Stimulated activated CD8-positive, alpha-beta memory T cell treated with anti-CD3 and anti-CD28 coated beads, Interleukin-12 subunit alpha, Interleukin-12 subunit beta, amount 100 ng/mL, for 4 hours (primary cell): Measurements from ENCODE around the gene CECR2.

ENCODE experiments used
- DNase-seq: peaks from one replicate; pipeline ENCODE4 v3.0.0-alpha.2; 2020; ENCODE audit warnings: low read depth

Gene CECR2

DNA sequence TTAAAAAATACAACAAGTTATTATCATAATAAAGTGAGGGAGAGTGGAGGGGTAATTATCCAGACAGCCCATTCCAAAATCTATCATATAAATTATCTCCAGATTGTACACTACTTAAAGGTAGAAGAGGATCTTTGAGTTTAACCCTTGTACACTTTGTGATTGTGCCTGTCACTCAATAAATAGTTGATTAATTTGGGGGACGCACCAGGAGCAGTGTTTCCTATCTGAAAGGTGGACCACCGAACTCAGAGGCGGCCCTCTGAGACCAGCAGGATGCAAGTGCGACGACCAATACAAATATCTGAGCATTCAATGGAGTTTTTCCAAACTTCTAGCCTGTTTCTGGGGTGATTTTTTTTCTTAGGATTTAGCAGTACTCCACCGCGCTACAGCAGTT lies 1.1 kb upstream of the CECR2 start:
- DNase-seq, result no peak

GRCh38 chr22:17368554-17369438 lies 464 bp upstream of the CECR2 start:
- no peak for DNase-seq

DNA sequence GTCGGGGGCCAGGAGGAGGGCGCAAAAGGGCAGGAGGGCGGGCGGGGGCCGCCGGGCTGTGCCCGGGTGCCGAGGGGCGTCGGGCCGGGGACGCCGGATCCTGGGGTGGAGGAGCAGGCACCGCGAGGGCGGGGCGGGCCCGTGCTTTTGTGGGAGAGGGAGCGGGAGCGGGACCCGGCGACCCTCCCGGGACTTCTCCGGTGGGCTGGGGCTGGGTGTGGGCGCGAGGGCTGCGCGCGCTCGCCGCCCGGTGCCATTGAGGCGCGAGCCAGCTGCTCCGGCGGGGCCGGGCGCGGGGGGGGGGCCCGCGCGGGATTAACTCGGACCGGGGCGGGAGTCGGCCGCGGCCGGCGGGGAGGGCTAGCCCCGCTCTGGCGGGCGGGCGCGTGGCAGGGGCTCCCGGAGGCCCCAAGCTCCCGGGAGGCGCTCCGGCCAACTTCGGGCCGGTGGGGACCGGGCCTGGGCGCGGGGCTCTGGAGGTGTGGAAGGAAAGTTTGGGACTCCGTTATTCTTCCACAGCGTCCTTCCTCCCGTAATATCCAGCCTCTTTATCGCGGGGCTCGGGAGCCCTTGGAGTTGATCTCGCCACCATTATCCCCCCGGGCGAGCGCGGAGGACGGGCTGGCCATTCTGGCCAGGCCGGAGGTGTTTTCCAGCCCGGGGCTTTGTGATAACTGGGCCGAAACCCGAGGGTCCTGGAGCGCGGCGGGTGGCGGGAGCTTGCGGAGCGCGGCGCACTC lies 936 bp downstream of the CECR2 start:
- DNase-seq, result no peak

- DNase-seq, result no peak
These were observed 1.6 kb downstream of the CECR2 start for GRCh38 chr22:17370766-17371432.

DNA sequence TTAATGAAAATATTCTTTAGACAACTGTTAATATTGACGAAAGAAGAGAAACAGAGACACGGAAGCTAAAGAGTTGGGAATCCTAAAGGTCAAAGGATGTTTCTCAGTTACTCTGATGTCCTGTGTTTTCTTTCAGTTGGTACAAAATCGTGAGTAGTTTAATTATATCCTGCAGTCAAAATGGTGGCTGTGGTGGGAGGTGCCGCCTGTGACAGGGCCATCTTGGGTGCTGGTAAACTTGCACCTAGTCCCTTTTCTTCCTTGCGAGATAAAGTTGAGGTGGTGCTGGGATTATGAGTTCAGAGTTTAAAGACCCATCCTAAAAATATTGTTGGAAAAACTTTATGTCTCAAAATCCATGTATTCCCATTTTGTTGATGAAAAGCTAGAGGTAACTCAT lies 2.2 kb downstream of the CECR2 start:
- DNase-seq, result no peak

- no peak for DNase-seq
These were observed 4.6 kb downstream of the CECR2 start for GRCh38 chr22:17373855-17374254.

DNA sequence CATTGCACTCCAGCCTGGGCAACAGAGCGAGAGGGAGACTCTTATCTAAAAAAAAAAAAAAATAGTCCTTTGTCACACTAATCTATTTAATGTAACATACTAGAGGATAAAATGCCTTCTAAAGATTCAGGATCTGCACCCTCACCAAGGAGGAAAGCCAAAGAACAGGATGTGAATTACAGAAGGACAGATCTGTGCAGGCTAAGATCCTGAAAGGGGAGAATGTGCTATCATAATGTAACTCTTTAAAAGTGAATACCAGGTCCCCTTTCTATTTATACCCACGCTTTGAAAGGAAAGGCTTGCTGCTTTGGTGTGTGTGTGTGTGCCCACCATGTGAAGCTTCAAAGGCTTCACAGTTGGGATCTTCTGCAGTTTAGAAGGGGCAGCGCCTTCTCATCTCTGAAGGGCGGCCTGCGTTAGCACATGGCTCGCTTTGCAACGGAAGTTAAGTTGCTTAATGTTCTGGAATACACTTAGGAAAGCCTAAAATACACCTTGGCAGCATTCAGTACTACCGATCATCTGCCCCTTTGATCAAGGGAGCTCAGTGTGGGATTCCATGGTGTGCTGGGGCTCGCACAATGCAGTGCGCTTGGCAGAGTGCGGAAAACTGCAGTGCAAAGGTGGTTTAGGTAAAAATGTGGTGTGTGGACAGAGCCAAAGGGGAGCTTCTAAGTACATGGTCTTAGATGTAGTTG lies 6.8 kb downstream of the CECR2 start:
- DNase-seq, result no peak

DNA sequence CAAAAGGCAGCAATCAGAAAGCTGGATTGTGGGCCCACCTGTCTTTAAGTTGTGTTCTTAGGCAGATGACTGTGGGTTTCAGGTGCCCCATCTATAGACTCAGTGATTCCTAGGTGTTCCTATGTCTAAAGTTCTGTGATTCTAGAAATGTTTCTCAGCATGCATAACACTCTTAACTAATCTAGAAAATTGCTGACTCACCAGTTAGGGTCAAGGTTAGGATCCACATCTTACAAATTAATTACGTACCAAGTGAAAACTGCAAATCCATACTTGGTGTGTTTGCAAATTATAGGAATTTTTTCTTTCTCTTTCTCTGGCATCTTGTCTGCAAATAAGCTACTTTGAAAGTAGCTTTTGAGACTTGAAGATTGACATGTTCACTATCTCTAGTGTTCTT lies 7.7 kb downstream of the CECR2 start:
- DNase-seq, result no peak

GRCh38 chr22:17379944-17380343 lies 10.7 kb downstream of the CECR2 start:
- no peak for DNase-seq

- DNase-seq, result no peak
These were observed 11.3 kb downstream of the CECR2 start for GRCh38 chr22:17380359-17381087.

DNA sequence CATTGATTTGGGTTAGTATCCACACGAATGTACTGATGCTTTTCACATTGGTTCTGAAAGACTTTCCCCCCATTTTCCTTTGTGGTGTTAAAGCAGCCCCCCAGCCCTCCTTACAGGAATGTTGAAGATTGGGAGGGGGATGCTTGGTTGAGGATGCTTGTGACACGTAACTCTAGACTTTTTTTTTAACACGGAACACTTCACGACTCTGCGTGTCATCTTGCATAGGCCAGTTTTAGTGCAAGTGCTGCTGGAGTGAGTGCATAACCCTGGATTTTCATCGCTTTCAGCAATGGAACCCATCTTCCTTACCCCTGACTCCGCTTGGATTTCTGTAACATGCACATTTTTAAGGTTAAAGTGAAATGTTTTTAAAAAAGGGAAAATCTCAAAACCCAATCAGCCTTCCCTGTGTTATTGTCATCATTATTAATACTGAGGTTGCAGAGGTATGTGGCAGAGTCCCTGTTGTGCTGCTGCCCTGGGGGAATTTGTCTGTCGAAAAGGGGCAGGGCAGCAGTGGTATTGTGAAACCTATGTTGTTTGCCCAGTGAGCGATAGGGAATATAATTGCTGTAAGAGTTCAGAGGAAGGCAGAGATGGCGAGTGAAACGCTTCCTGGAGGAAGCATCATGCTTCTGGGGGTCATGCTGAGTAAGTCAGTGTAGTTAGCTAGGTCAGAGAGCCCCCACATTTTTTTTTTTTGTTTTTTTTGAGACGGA lies 12.1 kb downstream of the CECR2 start:
- no peak for DNase-seq

- no peak for DNase-seq
These were observed 15.5 kb downstream of the CECR2 start for GRCh38 chr22:17384612-17385330.

GRCh38 chr22:17387356-17387755 lies 18.1 kb downstream of the CECR2 start:
- no peak for DNase-seq

DNA sequence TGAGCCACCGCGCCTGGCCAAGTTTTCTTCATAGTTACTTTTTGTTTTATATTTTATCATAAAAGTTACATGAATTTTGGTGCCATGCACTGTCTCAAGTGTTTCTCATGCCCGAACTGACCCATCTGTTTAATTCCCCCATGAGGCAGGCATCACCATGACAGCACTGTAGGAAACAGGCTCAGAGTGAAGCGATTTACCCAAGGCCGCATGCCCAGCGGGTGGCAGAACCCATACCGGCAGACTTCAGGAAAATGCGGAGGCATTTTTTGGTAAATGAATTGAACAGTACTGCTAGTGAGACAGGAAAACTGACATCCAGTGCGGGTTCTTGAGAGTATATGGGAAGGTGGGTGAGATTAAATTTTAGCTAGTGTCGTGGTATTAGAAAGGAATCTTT lies 19.0 kb downstream of the CECR2 start:
- no peak for DNase-seq

DNA sequence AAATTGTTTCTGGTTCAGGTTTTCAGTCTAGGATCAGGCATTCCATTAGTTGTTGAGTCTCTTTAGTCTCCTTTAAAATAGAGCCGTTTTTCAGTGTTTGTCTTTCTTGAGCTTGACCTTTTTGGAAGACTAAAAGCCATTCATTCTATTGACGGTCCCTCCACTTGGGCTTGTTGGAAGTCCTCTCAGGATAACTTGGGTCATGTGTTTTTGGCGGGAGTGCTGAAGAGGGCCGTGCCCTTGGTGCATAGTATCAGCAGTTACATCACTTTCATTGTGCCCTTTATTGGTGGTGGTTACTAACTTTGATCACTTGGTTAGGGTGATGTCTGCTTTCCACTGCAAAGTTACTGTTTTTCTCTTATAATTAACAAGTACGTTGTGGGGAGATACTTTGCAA lies 20.8 kb downstream of the CECR2 start:
- no peak for DNase-seq

DNA sequence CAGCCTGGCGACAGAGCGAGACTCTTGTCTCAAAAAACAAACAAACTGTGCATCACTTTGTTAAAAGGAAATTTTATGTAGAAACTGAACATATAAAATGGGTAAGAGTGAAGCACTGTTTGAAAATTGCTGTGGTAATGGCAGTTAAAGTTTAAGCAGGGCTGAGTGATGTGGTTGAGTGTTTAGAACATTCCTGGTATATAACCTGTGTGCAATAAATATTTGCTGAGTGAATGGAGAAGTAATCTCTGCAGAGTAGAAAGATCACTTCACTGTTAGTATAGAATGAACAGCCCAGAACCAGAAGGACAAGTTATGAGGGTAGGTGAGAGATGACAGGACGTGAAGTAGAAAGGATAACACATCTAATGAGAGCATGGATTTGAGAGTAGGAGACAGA lies 27.3 kb downstream of the CECR2 start:
- DNase-seq, result no peak

DNA sequence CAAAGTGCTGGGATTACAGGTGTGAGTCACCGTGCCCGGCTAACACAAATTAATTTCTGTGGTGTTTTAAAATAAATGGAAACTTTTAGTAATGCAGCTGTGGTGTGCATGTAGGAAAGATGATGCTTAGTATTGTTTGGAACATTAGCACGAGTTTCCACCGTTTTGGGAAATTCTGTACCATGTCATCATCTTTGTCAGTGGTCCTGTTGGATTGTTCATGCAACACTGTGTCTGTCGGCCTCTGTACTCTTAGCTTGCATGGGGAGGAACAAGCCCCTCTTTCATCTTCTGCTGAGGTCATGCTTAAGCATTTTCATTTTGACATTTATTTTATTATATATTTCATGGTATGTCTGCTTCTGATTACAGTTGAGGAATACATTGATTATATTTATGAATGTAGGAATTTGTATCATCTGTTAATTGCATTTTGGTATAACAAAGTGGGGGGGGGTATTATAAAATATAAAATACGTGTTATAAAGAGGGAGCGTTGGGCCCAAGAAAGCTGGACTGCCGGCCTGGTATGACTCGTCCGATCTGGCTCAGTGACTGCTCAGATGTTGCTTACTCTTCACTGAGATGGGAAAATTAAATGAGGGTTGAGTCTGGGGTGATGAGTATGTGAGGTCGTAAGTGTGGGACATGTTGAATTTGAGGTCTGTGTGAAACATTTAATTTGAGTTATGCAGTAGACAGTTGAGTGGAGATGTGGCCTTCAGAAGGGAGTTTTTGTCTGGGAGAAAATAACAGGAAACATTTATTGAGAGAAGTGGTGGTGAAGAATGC lies 28.7 kb downstream of the CECR2 start:
- no peak for DNase-seq

DNA sequence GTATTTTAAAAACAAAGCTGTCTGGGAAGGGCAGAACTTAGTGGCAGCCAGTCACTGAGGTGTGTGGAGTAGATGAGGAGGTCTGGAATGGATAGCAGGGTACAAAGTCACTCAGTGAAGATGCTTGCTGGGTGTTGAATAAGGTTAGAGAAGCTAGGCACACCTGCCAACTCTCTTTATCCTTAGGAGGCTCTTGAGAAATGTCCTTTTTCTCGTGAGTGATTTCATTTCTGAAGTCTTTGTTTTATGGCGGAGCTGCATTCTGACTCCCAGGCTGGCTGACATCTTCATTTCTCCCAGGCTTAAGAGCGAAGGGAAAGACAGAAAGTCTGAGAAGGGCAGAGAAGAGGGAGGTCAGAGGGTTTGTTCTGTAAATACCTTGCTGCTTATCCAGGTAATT lies 31.0 kb downstream of the CECR2 start:
- no peak for DNase-seq

- DNase-seq, result no peak
These were observed 32.5 kb downstream of the CECR2 start for GRCh38 chr22:17401728-17402127.
